Measurements from ENCODE around the gene CLDN17. TPM values are rescaled to one million over a fixed set of nuclear protein-coding genes. Genes with fewer than 3 reads are reported as not detected.

Gene CLDN17
- total and polyA plus RNA-seq, 12 donors: not detected

GRCh38 chr21:30193201-30193600, 26.6 kb upstream of the CLDN17 start:
- H3K4me1 ChIP-seq (replicated peaks in 1 of 2): no peaks in the 10 kb centered on the region
- no peak for DNase-seq

GRCh38 chr21:30190554-30190953, 23.9 kb upstream of the CLDN17 start:
- TF ChIP-seq POLR2A (IDR thresholded peaks at IDR 0.05) (no peak), CTCF (IDR thresholded peaks at IDR 0.05) (no peak)
- intact Hi-C loops (cut with DNase I): no loop called here
- WGBS, 4 donors: 79 to 86% (median 82%) methylated on average over 7 of the region's 7 CpGs

More at GRCh38 chr21:30193201-30193600, 26.6 kb upstream of the CLDN17 start:
- H3K36me3 ChIP-seq (replicated peaks in 1 of 2): no peaks in the 10 kb centered on the region
- H3K9me3 ChIP-seq (replicated peaks in 1 of 3): no peaks in the 10 kb centered on the region
- no peak overlapping the region for H3K4me3 ChIP-seq
- WGBS, 4 donors: 86 to 93% (median 89%) methylated on average over 2 of the region's 2 CpGs
- no peak overlapping the region for H3K27ac ChIP-seq
- TF ChIP-seq CTCF (IDR thresholded peaks at IDR 0.05) (no peak), POLR2A (IDR thresholded peaks at IDR 0.05) (no peak)
- H3K27me3 ChIP-seq: peaks cover 4% of the 10 kb centered on the region
- intact Hi-C loops (cut with DNase I): no loop called here

GRCh38 chr21:30189773-30190172, 23.2 kb upstream of the CLDN17 start:
- H3K36me3 ChIP-seq (replicated peaks in 1 of 2): no peaks in the 10 kb centered on the region
- intact Hi-C loops (cut with DNase I): no loop called here
- TF ChIP-seq CTCF (IDR thresholded peaks at IDR 0.05) (no peak), POLR2A (IDR thresholded peaks at IDR 0.05) (no peak)
- H3K27ac ChIP-seq: no peak overlapping the region
- H3K4me3 ChIP-seq: no peak overlapping the region
- WGBS, 4 donors: 60 to 75% (median 65%) methylated on average over 3 of the region's 3 CpGs
- no peaks in the 10 kb centered on the region for H3K4me1 ChIP-seq (replicated peaks in 1 of 2)
- DNase-seq: no peak
- no peaks in the 10 kb centered on the region for H3K9me3 ChIP-seq (replicated peaks in 1 of 3)
- no peaks in the 10 kb centered on the region for H3K27me3 ChIP-seq

More at GRCh38 chr21:30190554-30190953, 23.9 kb upstream of the CLDN17 start:
- no peak overlapping the region for H3K4me3 ChIP-seq
- no peak overlapping the region for H3K27ac ChIP-seq
- no peaks in the 10 kb centered on the region for H3K36me3 ChIP-seq (replicated peaks in 1 of 2)
- peaks cover under 1% of the 10 kb centered on the region for H3K27me3 ChIP-seq
- no peaks in the 10 kb centered on the region for H3K9me3 ChIP-seq (replicated peaks in 1 of 3)
- DNase-seq: no peak
- no peaks in the 10 kb centered on the region for H3K4me1 ChIP-seq (replicated peaks in 1 of 2)

- Histone ChIP-seq H3K4me1 (replicated peaks in 1 of 2) (no peaks in the 10 kb centered on the region), H3K27me3 (no peaks in the 10 kb centered on the region), H3K27ac (no peak overlapping the region), H3K4me3 (no peak overlapping the region), H3K9me3 (replicated peaks in 1 of 3) (no peaks in the 10 kb centered on the region), H3K36me3 (replicated peaks in 1 of 2) (no peaks in the 10 kb centered on the region)
- 82 to 89% (median 84%) methylated on average over 2 of the region's 2 CpGs for WGBS, 4 donors
- no peak for DNase-seq
- TF ChIP-seq CTCF (IDR thresholded peaks at IDR 0.05) (no peak), POLR2A (IDR thresholded peaks at IDR 0.05) (no peak)
- intact Hi-C loops (cut with DNase I): no loop called here
Observed at GRCh38 chr21:30186242-30186641, 19.6 kb upstream of the CLDN17 start.

Data from adrenal gland (tissue), 12 donors.